Stimulated activated CD4-positive, alpha-beta T cell treated with anti-CD3 and anti-CD28 coated beads, Interleukin-4, amount 100 ng/mL, for 1 hour (primary cell): ENCODE data around the gene C1QTNF12.
"Not testable (repeated sequence)": the region's sequence is repeated elsewhere in the genome, so short reads cannot be mapped to it uniquely, and the experiment has no call there.

Experiments
- DNase-seq: peaks from one replicate; pipeline ENCODE4 v3.0.0-alpha.2; 2020

The C1QTNF12 gene

DNA sequence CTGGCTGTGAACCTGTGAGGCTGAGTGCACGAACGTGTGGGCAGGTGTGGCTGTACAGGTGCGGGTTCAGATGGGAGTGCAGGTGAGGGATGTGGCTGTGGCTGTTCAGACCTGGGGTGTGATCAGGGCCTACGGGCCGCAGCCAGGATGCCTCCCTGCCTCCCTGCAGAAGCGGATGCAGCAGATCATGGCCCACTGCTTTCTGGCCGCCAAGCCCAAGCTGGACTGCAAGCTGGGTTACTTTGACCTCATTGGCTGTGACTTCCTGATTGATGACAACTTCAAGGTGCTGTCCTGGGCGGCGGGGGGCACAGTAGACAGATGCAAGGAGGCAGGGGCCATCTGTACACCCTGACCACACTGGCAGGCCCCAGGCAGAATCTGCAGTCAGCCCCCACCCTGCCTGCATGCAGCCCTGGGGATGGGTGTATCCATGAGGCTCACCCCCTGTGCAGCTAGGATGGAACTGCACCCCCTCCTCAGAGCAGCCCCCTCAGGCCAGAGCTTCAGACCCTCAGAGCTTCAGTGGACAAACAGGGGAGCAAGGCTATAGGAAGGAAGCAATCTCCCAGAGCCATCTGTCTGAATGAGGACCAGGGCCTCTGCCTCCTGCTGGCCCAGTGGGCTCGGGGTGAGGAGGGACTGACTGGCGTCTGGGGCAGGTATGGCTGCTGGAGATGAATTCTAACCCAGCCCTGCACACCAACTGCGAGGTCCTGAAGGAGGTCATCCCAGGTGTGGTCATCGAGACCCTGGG is 49.9 kb downstream of the C1QTNF12 start:
- DNase-seq, result no peak

DNA sequence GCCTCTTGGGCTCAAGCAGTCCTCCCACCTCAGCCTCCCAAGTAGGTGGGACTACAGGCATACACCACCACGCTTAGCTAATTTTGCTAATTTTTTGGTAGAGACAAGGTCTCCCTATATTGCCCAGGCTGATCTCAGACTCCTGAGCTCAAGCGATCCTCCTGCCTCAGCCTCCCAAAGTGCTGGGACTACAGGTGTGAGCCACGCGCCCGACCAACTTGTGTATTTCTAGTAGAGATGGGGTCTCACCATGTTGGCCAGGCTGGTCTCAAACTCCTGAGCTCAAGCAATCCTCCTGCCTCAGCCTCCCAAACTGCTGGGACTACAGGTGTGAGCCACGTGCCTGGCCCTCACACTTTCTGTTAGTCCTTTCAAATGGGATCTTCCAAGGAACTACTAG is 50.8 kb downstream of the C1QTNF12 start:
- not testable (repeated sequence) for DNase-seq

DNA sequence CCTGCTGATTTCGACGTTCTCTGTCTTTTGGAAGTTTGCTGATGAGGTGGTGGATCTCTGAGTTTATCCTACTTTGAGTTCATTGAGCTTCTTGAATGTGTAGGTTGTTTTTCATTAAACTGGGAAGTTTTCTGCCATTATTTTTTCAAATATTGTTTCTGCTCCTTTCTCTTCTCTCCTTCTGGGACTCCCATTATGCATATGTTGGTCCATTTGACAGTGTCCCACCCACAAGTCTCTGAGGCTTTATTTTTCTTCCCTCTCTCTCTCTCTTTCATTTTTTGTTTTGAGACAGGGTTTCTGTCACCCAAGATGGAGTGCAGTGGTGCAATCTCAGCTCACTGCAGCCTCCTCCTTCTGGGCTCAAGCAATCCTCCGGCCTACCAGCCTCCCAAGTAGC is 51.8 kb downstream of the C1QTNF12 start:
- DNase-seq, result no peak
